Neural crest cell (in vitro differentiated cells): ENCODE results near the gene CACNG8. TPM values are rescaled to one million over a fixed set of nuclear protein-coding genes. Genes with fewer than 3 reads are reported as not detected.
"Not testable (repeated sequence)": the region's sequence is repeated elsewhere in the genome, so short reads cannot be mapped to it uniquely, and the experiment has no call there.

Source experiments
- DNase-seq: peaks from one replicate; pipeline ENCODE4 v3.0.0; 2021; ENCODE audit warnings: low read depth, mixed read lengths, low spot score
- H3K27ac Mint-ChIP-seq: one replicate; pipeline ENCODE4 v1.8.0; 2021; ENCODE audit warnings: mild to moderate bottlenecking, mixed read lengths; ENCODE audit not compliant: unreplicated experiment
- H3K27me3 Mint-ChIP-seq: 2 replicates; pipeline ENCODE4 v1.8.0; 2021; ENCODE audit warnings: low read depth, mild to moderate bottlenecking, mixed read lengths
- H3K36me3 Mint-ChIP-seq: 2 replicates; pipeline ENCODE4 v1.8.0; 2021; ENCODE audit warnings: low read depth, mild to moderate bottlenecking, mixed read lengths
- H3K4me1 Mint-ChIP-seq: 2 replicates; pipeline ENCODE4 v1.8.0; 2021; ENCODE audit warnings: mixed read lengths
- H3K4me3 Mint-ChIP-seq: one replicate; pipeline ENCODE4 v1.8.0; 2021; ENCODE audit warnings: mild to moderate bottlenecking, mixed read lengths
- H3K9me3 Mint-ChIP-seq: 2 replicates; pipeline ENCODE4 v1.8.0; 2021; ENCODE audit warnings: mixed read lengths
- total RNA-seq: library from RNA; stranded (reverse); gene quantifications from 2 replicates; pipeline ENCODE4 v1.2.1, GENCODE V29; 2021
- TF ChIP-seq, protein P1 (sequence below): fragments of 200-600 bp; sonication (generic); conservative IDR thresholded peaks from 2 replicates; pipeline ENCODE4 v1.5.0; 2021; ENCODE audit warnings: antibody characterized with exemption, mild to moderate bottlenecking

The CACNG8 gene
- total RNA-seq, 1 donor from 2014 or later, result 0.33 TPM

DNA sequence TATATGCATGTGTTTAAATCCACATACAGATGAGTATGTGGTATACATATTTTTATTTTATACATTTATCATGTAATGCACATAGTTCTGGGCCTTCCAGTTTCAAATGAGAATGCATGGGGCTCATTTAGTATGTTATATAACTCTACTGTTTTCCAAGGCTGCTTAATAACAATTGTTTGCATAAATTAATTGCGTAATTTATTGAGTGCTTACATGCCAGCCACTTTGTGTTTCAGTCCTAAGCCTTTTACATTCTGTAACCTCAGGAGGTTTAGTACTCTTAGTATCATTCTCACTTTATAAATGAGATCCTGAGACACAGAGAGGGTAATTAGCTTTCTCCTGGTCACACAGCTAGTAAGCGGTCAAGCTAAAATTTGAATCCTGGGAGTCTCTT is 16.7 kb upstream of the CACNG8 start:
- H3K9me3 Mint-ChIP-seq, result no peaks in the 10 kb centered on the region

DNA sequence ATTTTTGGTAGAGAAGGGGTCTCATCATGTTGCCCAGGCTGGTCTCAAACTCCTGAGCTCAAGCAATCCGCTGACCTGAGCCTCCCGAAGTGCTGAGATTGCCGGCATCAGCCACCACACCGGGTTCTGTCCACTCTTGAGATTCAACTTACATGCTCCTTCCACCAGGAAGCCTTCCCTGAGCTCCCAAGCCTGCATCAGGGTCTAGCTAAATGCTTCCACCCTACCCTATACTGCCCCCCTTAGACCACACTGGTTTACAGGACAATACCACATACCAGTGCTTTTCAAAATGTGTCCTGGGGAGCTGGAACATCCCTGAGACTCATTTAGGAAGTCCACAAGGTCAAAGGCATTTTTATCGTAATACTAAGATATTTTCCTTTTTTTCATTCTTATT is 15.1 kb upstream of the CACNG8 start:
- Mint-ChIP-seq H3K9me3 (no peaks in the 10 kb centered on the region), H3K27me3 (peaks cover 56% of the 10 kb centered on the region), H3K4me1 (peaks cover 4% of the 10 kb centered on the region), H3K27ac (no peak overlapping the region), H3K36me3 (no peaks in the 10 kb centered on the region), H3K4me3 (no peak overlapping the region)
- TF ChIP-seq, protein P1, sequence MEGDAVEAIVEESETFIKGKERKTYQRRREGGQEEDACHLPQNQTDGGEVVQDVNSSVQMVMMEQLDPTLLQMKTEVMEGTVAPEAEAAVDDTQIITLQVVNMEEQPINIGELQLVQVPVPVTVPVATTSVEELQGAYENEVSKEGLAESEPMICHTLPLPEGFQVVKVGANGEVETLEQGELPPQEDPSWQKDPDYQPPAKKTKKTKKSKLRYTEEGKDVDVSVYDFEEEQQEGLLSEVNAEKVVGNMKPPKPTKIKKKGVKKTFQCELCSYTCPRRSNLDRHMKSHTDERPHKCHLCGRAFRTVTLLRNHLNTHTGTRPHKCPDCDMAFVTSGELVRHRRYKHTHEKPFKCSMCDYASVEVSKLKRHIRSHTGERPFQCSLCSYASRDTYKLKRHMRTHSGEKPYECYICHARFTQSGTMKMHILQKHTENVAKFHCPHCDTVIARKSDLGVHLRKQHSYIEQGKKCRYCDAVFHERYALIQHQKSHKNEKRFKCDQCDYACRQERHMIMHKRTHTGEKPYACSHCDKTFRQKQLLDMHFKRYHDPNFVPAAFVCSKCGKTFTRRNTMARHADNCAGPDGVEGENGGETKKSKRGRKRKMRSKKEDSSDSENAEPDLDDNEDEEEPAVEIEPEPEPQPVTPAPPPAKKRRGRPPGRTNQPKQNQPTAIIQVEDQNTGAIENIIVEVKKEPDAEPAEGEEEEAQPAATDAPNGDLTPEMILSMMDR, result peak; percentile 22
- no peak for DNase-seq

More for the DNA sequence above, 16.7 kb upstream of the CACNG8 start:
- TF ChIP-seq, protein P1, result no peak
- no peak for DNase-seq
- Mint-ChIP-seq H3K4me3 (no peak overlapping the region), H3K36me3 (no peaks in the 10 kb centered on the region), H3K27me3 (peaks cover 63% of the 10 kb centered on the region), H3K4me1 (peaks cover 4% of the 10 kb centered on the region), H3K27ac (no peak overlapping the region)

- H3K27ac Mint-ChIP-seq, H3K4me1 Mint-ChIP-seq, H3K36me3 Mint-ChIP-seq, H3K4me3 Mint-ChIP-seq, DNase-seq, H3K9me3 Mint-ChIP-seq: not testable (repeated sequence)
- H3K27me3 Mint-ChIP-seq, result peaks cover 51% of the 10 kb centered on the region
Measured at GRCh38 chr19:53948611-53949010, 14.1 kb upstream of the CACNG8 start.

- Mint-ChIP-seq H3K36me3 (no peaks in the 10 kb centered on the region), H3K9me3 (no peaks in the 10 kb centered on the region), H3K27ac (peak overlapping the region; percentile 43), H3K27me3 (peaks cover 39% of the 10 kb centered on the region), H3K4me3 (no peak overlapping the region), H3K4me1 (no peaks in the 10 kb centered on the region)
- TF ChIP-seq, protein P1, result no peak
- DNase-seq, result no peak
Measured at GRCh38 chr19:53951436-53951835, 11.3 kb upstream of the CACNG8 start.

- no peak overlapping the region for H3K4me3 Mint-ChIP-seq
- TF ChIP-seq, protein P1, result no peak
- DNase-seq, result no peak
- no peak overlapping the region for H3K27ac Mint-ChIP-seq
- no peaks in the 10 kb centered on the region for H3K4me1 Mint-ChIP-seq
- no peaks in the 10 kb centered on the region for H3K9me3 Mint-ChIP-seq
- no peaks in the 10 kb centered on the region for H3K36me3 Mint-ChIP-seq
- peaks cover 43% of the 10 kb centered on the region for H3K27me3 Mint-ChIP-seq
Measured at GRCh38 chr19:53951947-53952346, 10.8 kb upstream of the CACNG8 start.

DNA sequence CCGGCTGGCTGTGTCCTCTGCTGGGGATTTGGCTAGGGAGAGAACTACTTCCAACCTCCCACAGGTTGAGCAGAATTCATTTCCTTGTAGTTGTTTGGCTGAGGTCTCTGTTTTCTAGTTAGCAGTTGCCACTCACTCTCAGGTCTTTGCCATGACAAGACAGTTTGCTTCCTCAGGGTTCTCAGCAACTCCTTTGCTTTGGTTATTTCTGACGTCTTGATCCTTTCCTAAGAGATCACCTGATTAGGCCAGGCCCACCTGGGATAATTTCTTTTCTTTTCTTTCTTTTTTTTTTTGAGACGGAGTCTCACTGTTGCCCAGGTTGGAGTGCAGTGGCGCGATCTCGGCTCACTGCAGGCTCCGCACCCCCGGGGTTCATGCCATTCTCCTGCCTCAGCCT is 9.4 kb upstream of the CACNG8 start:
- Mint-ChIP-seq H3K27ac (no peak overlapping the region), H3K4me3 (no peak overlapping the region), H3K27me3 (peaks cover 46% of the 10 kb centered on the region), H3K4me1 (peaks cover 5% of the 10 kb centered on the region), H3K9me3 (no peaks in the 10 kb centered on the region), H3K36me3 (no peaks in the 10 kb centered on the region)
- TF ChIP-seq, protein P1, result no peak
- no peak for DNase-seq
